ENCODE results near the gene PSMD5.
"Not testable (repeated sequence)": the region's sequence is repeated elsewhere in the genome, so short reads cannot be mapped to it uniquely, and the experiment has no call there.

PSMD5 gene

DNA sequence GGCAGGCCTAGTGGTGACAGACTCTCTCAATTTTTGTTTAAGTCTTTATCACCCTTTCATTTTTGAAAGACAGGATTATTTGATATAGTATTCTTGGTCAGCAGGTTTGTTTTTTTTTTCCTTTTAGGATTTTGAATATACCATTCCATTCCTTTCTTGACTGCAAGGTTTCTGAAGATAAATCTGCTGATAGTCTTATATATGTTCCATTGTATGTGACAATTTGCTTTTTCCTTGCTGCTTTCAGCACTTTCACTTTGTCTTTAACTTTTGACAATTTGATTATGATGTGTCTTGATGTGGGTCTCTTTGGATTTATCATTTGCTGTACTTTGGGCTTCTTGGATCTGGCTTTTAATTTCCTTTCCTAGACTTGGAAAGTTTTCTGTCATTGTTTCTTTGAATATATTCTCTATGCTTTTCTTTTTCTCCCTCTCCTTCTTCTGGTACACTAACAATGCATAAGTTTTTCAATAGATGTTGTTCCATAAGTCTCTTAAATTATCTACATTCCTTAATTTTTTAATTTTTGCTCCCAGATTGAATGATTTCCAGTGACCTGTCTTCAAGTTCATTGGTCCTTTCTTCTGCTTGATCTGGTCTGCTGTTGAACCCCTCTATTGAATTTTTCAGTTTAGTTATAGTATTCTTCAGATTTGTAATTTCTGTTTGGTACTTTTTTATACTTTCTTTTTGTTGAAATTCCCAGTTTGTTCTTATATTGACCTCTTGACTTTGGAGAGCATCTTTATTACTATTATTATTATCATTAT is 34.9 kb downstream of the PSMD5 start:
- no peak overlapping the region for H3K27ac ChIP-seq (ENCODE audit: low read depth, low read length)
- H3K9me3 ChIP-seq (ENCODE audit: control insufficient read depth, insufficient read depth, low read depth, low read length) = peaks cover 23% of the 10 kb centered on the region
- no peaks in the 10 kb centered on the region for H3K36me3 ChIP-seq (ENCODE audit: control insufficient read depth, insufficient read depth, low read length)
- H3K9ac ChIP-seq (ENCODE audit: low read length) = no peak overlapping the region
- no peaks in the 10 kb centered on the region for H3K4me1 ChIP-seq (ENCODE audit: control insufficient read depth, insufficient read depth, low read length)
- H3K27me3 ChIP-seq (ENCODE audit: control insufficient read depth, insufficient read depth, low read length) = no peaks in the 10 kb centered on the region
- H3K4me3 ChIP-seq (ENCODE audit: low read depth, low read length) = no peak overlapping the region

DNA sequence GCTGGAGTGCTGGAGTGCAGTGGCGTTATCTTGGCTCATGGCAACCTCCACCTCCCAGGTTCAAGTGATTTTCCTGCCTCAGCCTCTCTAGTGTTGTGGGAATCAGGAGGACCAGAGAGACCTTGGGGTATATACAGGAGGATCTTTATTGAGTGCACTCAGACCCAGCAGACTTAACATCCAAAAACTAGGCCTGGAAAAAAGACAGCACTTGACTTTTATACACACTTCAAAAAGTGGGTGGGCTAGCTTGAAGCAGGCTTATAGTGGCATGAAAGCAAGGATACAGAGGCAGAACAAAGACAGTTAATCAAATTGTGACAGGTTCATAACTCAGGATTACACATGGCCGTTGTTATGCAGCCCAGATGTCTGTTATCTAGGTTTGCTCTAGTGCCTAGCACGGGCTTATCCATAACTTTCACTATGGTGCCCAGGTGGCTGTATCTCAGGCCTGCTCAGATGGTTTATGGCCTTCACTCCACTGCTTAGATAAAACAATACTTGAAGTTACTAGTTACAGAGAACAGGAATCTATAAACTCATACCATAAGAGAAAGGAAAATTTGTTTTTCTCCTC is 37.8 kb downstream of the PSMD5 start:
- not testable (repeated sequence) for H3K36me3 ChIP-seq (ENCODE audit: control insufficient read depth, insufficient read depth, low read length); H3K4me1 ChIP-seq (ENCODE audit: control insufficient read depth, insufficient read depth, low read length); H3K4me3 ChIP-seq (ENCODE audit: low read depth, low read length); H3K27me3 ChIP-seq (ENCODE audit: control insufficient read depth, insufficient read depth, low read length); H3K27ac ChIP-seq (ENCODE audit: low read depth, low read length); H3K9ac ChIP-seq (ENCODE audit: low read length)
- peaks cover 23% of the 10 kb centered on the region for H3K9me3 ChIP-seq (ENCODE audit: control insufficient read depth, insufficient read depth, low read depth, low read length)

DNA sequence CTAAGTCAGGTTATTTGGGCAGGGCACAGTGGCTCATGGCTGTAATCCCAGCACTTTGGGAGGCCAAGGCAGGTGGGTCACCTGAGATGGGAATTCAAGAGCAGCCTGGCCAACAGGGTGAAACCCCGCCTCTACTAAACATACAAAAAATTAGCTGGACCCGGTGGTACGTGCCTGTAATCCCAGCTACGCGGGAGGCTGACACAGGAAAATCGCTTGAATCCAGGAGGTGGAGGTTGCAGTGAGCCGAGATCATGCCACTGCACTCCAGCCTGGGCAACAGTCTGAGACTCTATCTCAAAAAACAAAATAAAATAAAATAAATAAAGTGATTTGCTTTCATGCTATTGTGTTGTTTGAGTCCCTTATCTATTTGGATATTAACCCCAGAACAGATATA is 41.3 kb downstream of the PSMD5 start:
- Histone ChIP-seq H3K27ac (ENCODE audit: low read depth, low read length) (no peak overlapping the region), H3K4me1 (ENCODE audit: control insufficient read depth, insufficient read depth, low read length) (no peaks in the 10 kb centered on the region)

GRCh38 chr9:120792898-120793765 is 49.6 kb downstream of the PSMD5 start, which contains the start of gene FBXW2:
Gene FBXW2 (minus strand): TSS chr9:120793416. CDS start chr9:120788258, 5,158 bp downstream.
- H3K4me1 ChIP-seq (ENCODE audit: control insufficient read depth, insufficient read depth, low read length) = 0 out of 2 replicates have a peak, but pooled peaks cover 9% of the 10 kb centered on the region
- H3K9me3 ChIP-seq (ENCODE audit: control insufficient read depth, insufficient read depth, low read depth, low read length) = no peaks in the 10 kb centered on the region
- H3K36me3 ChIP-seq (ENCODE audit: control insufficient read depth, insufficient read depth, low read length) = peaks cover 28% of the 10 kb centered on the region
- H3K9ac ChIP-seq (ENCODE audit: low read length) = peak within 1 kb of the TSS; percentile 98
- peak within 1 kb of the TSS; percentile 99 for H3K4me3 ChIP-seq (ENCODE audit: low read depth, low read length)
- no peaks in the 10 kb centered on the region for H3K27me3 ChIP-seq (ENCODE audit: control insufficient read depth, insufficient read depth, low read length)
- H3K27ac ChIP-seq (ENCODE audit: low read depth, low read length) = peak within 1 kb of the TSS; percentile 91

More for the DNA sequence above, 41.3 kb downstream of the PSMD5 start:
- H3K36me3 ChIP-seq (ENCODE audit: control insufficient read depth, insufficient read depth, low read length) = no peaks in the 10 kb centered on the region
- no peak overlapping the region for H3K4me3 ChIP-seq (ENCODE audit: low read depth, low read length)
- H3K9ac ChIP-seq (ENCODE audit: low read length) = no peak overlapping the region
- peaks cover 13% of the 10 kb centered on the region for H3K9me3 ChIP-seq (ENCODE audit: control insufficient read depth, insufficient read depth, low read depth, low read length)
- no peaks in the 10 kb centered on the region for H3K27me3 ChIP-seq (ENCODE audit: control insufficient read depth, insufficient read depth, low read length)

DNA sequence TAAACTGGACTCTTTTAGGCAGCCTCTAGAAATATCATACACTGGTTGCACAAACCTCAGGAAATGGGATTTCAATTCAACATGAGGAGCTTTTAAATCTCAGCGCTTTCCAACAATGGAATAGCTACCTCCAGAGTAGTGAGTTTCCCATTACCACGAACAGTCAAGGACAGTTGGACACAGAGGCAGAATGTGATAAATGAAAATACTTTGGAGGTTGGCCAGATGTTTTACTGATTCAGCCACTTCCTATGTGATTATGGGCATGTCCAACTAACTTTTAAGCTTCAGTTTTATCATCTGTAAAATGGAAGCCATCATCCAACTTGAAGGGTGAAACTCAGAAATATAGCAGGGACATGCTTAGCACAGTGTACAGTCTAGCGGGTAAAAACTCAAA is 51.6 kb downstream of the PSMD5 start:
- Histone ChIP-seq H3K27ac (ENCODE audit: low read depth, low read length) (no peak overlapping the region), H3K9ac (ENCODE audit: low read length) (no peak overlapping the region), H3K4me3 (ENCODE audit: low read depth, low read length) (no peak overlapping the region), H3K36me3 (ENCODE audit: control insufficient read depth, insufficient read depth, low read length) (peaks cover 45% of the 10 kb centered on the region), H3K27me3 (ENCODE audit: control insufficient read depth, insufficient read depth, low read length) (no peaks in the 10 kb centered on the region), H3K9me3 (ENCODE audit: control insufficient read depth, insufficient read depth, low read depth, low read length) (no peaks in the 10 kb centered on the region), H3K4me1 (ENCODE audit: control insufficient read depth, insufficient read depth, low read length) (0 out of 2 replicates have a peak, but pooled peaks cover 9% of the 10 kb centered on the region)

GRCh38 chr9:120787933-120788332 is 54.8 kb downstream of the PSMD5 start:
- no peak overlapping the region for H3K4me3 ChIP-seq (ENCODE audit: low read depth, low read length)
- no peak overlapping the region for H3K27ac ChIP-seq (ENCODE audit: low read depth, low read length)
- H3K36me3 ChIP-seq (ENCODE audit: control insufficient read depth, insufficient read depth, low read length) = peaks cover 64% of the 10 kb centered on the region
- H3K9ac ChIP-seq (ENCODE audit: low read length) = no peak overlapping the region
- H3K4me1 ChIP-seq (ENCODE audit: control insufficient read depth, insufficient read depth, low read length) = 0 out of 2 replicates have a peak, but pooled peaks cover 4% of the 10 kb centered on the region
- no peaks in the 10 kb centered on the region for H3K27me3 ChIP-seq (ENCODE audit: control insufficient read depth, insufficient read depth, low read length)
- no peaks in the 10 kb centered on the region for H3K9me3 ChIP-seq (ENCODE audit: control insufficient read depth, insufficient read depth, low read depth, low read length)

DNA sequence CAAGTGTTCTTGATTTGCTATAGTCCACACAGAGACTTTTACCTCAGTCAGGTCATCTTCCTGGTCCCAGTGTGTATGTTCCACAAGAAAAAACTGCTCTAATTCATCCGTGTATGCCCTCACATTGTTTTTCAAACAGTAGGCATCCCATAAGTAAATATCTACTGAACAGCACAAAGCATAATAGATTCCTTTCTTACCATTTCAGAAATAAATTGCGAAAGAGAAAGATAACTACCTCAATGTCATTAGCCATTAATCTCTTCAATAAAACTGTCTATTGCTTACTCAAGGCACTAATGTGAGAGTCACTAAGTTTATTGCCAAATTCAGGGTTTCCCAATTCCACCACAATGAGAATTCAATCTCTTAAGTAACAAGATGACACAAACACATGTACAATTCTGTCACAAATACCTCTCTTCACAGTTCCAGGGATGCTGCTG is 59.1 kb downstream of the PSMD5 start:
- no peaks in the 10 kb centered on the region for H3K9me3 ChIP-seq (ENCODE audit: control insufficient read depth, insufficient read depth, low read depth, low read length)
- H3K36me3 ChIP-seq (ENCODE audit: control insufficient read depth, insufficient read depth, low read length) = peaks cover 62% of the 10 kb centered on the region
- H3K9ac ChIP-seq (ENCODE audit: low read length) = no peak overlapping the region
- H3K27ac ChIP-seq (ENCODE audit: low read depth, low read length) = no peak overlapping the region
- no peak overlapping the region for H3K4me3 ChIP-seq (ENCODE audit: low read depth, low read length)
- H3K4me1 ChIP-seq (ENCODE audit: control insufficient read depth, insufficient read depth, low read length) = no peaks in the 10 kb centered on the region
- no peaks in the 10 kb centered on the region for H3K27me3 ChIP-seq (ENCODE audit: control insufficient read depth, insufficient read depth, low read length)

GRCh38 chr9:120781236-120781635 is 61.5 kb downstream of the PSMD5 start:
- no peaks in the 10 kb centered on the region for H3K27me3 ChIP-seq (ENCODE audit: control insufficient read depth, insufficient read depth, low read length)
- H3K4me3 ChIP-seq (ENCODE audit: low read depth, low read length) = no peak overlapping the region
- peaks cover 64% of the 10 kb centered on the region for H3K36me3 ChIP-seq (ENCODE audit: control insufficient read depth, insufficient read depth, low read length)
- H3K9me3 ChIP-seq (ENCODE audit: control insufficient read depth, insufficient read depth, low read depth, low read length) = no peaks in the 10 kb centered on the region
- H3K9ac ChIP-seq (ENCODE audit: low read length) = no peak overlapping the region
- H3K4me1 ChIP-seq (ENCODE audit: control insufficient read depth, insufficient read depth, low read length) = no peaks in the 10 kb centered on the region
- no peak overlapping the region for H3K27ac ChIP-seq (ENCODE audit: low read depth, low read length)

DNA sequence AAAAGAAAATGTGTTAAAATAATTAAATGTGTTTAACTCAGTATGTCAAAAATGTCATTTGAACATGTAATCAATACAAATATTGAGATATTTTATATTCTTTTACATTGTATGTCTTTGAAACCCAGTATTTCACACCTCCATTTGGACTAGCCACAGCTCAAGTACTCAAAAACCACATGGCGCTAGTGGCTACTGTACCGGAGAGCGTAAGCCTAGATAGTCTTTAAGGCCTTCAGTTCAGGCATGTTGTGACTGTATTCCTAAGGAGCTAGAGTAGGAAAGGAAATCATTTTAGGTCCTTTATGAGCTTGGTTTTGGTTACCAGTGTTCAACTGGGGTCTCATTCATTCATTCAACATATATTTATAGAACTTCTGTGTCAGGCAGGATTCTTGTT is 62.4 kb downstream of the PSMD5 start:
- Histone ChIP-seq H3K27ac (ENCODE audit: low read depth, low read length) (no peak overlapping the region), H3K36me3 (ENCODE audit: control insufficient read depth, insufficient read depth, low read length) (peaks cover 66% of the 10 kb centered on the region), H3K27me3 (ENCODE audit: control insufficient read depth, insufficient read depth, low read length) (no peaks in the 10 kb centered on the region), H3K9ac (ENCODE audit: low read length) (no peak overlapping the region), H3K4me3 (ENCODE audit: low read depth, low read length) (no peak overlapping the region), H3K9me3 (ENCODE audit: control insufficient read depth, insufficient read depth, low read depth, low read length) (no peaks in the 10 kb centered on the region), H3K4me1 (ENCODE audit: control insufficient read depth, insufficient read depth, low read length) (no peaks in the 10 kb centered on the region)

- no peak overlapping the region for H3K27ac ChIP-seq (ENCODE audit: low read depth, low read length)
- H3K9ac ChIP-seq (ENCODE audit: low read length) = no peak overlapping the region
- no peaks in the 10 kb centered on the region for H3K9me3 ChIP-seq (ENCODE audit: control insufficient read depth, insufficient read depth, low read depth, low read length)
- no peaks in the 10 kb centered on the region for H3K27me3 ChIP-seq (ENCODE audit: control insufficient read depth, insufficient read depth, low read length)
- no peak overlapping the region for H3K4me3 ChIP-seq (ENCODE audit: low read depth, low read length)
- H3K36me3 ChIP-seq (ENCODE audit: control insufficient read depth, insufficient read depth, low read length) = peaks cover 74% of the 10 kb centered on the region
- H3K4me1 ChIP-seq (ENCODE audit: control insufficient read depth, insufficient read depth, low read length) = no peaks in the 10 kb centered on the region
These were observed 63.5 kb downstream of the PSMD5 start for GRCh38 chr9:120779227-120779626.

Measured in HUES6 (cell line).